ENCODE data around the gene PALM. TPM values are rescaled to one million over a fixed set of nuclear protein-coding genes. Genes with fewer than 3 reads are reported as not detected.

PALM gene
- total RNA-seq, 4 donors from 2014 or later: 57.1 to 228 (median 77.4) TPM

- TF ChIP-seq, protein P1, sequence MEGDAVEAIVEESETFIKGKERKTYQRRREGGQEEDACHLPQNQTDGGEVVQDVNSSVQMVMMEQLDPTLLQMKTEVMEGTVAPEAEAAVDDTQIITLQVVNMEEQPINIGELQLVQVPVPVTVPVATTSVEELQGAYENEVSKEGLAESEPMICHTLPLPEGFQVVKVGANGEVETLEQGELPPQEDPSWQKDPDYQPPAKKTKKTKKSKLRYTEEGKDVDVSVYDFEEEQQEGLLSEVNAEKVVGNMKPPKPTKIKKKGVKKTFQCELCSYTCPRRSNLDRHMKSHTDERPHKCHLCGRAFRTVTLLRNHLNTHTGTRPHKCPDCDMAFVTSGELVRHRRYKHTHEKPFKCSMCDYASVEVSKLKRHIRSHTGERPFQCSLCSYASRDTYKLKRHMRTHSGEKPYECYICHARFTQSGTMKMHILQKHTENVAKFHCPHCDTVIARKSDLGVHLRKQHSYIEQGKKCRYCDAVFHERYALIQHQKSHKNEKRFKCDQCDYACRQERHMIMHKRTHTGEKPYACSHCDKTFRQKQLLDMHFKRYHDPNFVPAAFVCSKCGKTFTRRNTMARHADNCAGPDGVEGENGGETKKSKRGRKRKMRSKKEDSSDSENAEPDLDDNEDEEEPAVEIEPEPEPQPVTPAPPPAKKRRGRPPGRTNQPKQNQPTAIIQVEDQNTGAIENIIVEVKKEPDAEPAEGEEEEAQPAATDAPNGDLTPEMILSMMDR (IDR thresholded peaks at IDR 0.05; ENCODE audit: low read depth): no peak
Observed at GRCh38 chr19:747432-748273, 38.9 kb downstream of the PALM start.

GRCh38 chr19:748274-748598, 39.5 kb downstream of the PALM start:
- TF ChIP-seq, protein P1 (IDR thresholded peaks at IDR 0.05; ENCODE audit: low read depth): no peak

DNA sequence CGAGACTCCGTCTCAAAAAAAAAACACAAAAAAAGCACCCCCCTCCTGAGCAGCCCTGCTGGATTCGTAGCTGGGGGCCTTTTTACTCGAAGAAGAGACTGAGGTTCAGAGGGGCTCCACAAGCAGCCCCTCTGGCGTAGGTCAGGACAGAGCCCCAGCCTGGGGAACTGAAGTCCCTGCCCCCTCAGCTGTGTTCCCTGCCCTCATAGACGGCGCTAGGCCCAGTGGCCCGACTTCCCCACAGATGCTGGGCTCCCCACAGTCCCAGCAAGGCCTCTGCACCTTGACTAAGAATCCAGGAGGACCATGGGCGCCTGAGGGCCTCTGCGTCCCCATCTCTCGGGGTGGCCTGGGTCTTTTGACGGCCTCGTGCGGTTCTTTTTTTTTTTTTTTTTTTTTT, 41.1 kb downstream of the PALM start:
- TF ChIP-seq, protein P1 (IDR thresholded peaks at IDR 0.05; ENCODE audit: low read depth): no peak

DNA sequence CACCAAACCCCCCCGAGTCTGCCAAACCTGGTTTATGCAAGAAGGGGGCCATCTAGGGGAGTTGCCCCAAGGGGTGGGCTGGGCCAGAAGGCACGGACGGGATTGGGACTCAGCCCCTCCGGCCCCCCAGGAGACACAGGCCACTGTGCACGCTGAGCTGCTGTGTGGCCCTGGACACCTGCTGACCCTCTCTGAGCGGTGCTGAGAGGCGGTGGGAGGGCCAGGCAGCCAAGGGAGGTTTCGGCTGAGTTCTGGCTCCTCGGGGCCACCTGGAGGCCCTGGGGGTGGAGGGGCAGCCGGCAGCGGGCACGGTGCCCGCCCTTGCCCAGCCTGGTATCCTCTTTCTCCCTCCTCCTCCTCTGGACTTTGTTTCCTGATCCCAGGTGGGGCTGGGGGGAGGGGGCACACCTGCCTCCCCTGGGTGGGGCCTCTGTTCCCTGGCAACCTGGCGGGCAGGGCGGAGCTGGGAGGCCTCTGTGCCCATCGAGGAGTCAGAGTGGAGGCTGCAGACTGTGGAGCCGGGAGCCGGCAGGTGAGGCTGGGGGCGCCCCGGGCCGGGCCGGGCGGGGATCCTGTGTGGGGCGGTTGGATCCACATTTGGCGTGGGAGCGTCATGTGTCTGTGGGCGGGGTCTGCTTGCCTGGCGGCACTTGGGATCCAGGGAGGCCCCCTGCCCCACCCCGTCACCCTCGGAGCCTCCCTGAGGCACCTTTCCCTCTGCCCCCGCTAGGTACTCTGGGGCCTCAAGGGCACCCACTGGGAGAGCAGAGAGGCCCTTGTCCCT, 42.1 kb downstream of the PALM start, which contains the start of gene MISP:
MISP (plus strand) TSS at position 473 of the 784 bp plus-strand sequence. CDS start 5,835 bp downstream, outside the sequence.
- TF ChIP-seq, protein P1 (IDR thresholded peaks at IDR 0.05; ENCODE audit: low read depth): no peak

GRCh38 chr19:751501-752341, 43.0 kb downstream of the PALM start:
- TF ChIP-seq, protein P1 (IDR thresholded peaks at IDR 0.05; ENCODE audit: low read depth): no peak

DNA sequence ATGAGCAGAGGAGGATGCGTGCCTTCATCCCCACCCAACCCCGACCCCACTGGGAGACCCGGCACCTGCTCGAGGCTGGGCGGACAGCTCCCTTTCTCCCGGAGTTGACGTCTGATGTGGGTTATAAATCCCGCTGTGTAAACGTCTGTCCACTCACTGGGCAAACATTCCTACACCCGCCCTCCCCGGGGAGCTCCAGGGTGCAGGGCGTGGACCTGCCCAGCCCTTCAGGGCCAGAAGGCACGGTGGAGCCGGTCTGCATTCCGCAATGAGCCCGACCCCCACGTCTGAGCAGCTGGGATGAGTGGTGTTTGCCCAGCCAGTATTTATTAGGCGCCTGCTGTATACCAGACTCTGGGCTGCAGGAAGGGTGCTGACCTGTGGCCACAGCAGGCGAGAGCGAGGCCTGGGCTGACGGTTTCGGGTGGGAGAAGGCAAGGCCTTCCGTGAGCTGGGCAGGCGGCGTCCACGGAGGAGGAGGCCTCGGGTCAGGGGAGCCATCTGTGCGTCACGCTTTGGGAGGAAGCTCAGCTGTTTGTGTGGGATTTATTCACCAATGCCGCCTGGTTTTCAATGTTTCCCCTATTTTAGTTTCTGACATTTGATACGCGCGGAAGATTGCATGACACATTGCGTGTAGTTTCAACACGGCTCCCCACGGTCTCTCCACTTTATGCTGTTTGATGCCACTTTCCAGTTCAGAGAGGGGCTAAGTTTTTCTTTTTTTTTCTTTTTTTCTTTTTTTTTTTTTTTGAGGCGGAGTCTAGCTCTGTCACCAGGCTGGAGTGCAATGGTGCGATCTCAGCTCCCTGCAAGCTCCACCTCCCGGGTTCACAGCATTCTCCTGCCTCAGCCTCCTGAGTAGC, 44.1 kb downstream of the PALM start:
- TF ChIP-seq, protein P1 (IDR thresholded peaks at IDR 0.05; ENCODE audit: low read depth): no peak

Data from subcutaneous adipose tissue (tissue), 4 donors.